Astrocyte of the spinal cord (primary cell): Measurements from ENCODE around the gene ARL6IP1.
A peak's percentile ranks its signal among the peaks of the same experiment; 100 is the strongest.

Experiments
- DNase-seq: peaks from one replicate; pipeline ENCODE4 v3.0.0; 2011; ENCODE audit warnings: low read depth, low spot score
- H3K4me3 ChIP-seq: 2 replicates; pipeline ENCODE4 v1.5.1; 2011; ENCODE audit warnings: low read depth, mild to moderate bottlenecking, low read length, moderate library complexity
- CTCF ChIP-seq: IDR thresholded peaks from 2 replicates; pipeline ENCODE4 v1.5.1; 2012; ENCODE audit warnings: low read depth, mild to moderate bottlenecking, low read length, inconsistent platforms
- in situ Hi-C: cut with HindIII; loops from 2 replicates; pipeline ENCODE4 v1.10.0; 2017; ENCODE audit warnings: low sequenced_read_pairs

Gene ARL6IP1

DNA sequence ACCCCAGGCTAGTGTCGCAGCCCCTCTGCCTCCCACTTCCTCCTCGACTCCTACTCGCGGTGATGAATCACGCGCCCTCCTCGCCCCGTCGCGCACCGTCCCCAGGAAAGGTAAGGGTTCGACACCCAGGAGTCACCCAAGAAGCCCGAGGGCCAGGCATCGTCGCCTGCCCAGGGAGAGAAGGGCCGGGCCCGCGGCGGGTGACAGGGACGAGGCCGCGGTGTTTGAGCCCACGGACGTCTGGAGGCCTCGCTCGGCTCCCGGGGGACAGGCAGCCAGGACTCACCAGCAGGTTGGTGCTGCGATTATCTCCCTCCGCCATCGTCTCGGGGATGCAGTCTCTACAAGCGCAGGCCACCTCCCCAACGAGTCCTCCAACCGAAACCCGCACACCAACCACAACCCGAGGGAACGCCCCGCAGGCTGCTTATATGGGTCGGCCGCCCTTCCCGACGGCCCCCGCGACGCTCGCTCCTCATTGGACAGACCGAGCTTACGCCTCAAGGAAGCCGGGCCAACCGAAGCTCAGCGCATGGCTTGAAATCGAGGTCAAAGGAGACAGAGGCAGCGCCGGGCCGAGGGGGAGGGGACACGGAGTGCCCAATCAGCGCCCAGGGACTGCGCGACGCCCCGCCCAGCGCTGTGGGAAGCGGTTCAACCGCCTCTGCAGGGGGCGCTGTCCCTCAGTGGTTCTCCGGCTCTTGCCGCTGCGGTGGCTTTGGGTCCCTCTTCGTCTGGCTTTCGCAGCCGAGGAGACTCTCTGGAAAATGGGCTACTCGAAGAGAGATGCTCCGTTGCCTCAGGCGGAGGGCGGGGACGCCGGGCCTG, at the start of gene ARL6IP1:
TSS of gene ARL6IP1 (minus strand) at position 405 of the 828 bp plus-strand sequence. CDS start at position 322, 83 bp downstream.
- in situ Hi-C loops = no loop called here
- H3K4me3 ChIP-seq = peak within 1 kb of the TSS; percentile 93
- peak; percentile 72 for TF ChIP-seq CTCF
- peak; percentile 100 for DNase-seq

DNA sequence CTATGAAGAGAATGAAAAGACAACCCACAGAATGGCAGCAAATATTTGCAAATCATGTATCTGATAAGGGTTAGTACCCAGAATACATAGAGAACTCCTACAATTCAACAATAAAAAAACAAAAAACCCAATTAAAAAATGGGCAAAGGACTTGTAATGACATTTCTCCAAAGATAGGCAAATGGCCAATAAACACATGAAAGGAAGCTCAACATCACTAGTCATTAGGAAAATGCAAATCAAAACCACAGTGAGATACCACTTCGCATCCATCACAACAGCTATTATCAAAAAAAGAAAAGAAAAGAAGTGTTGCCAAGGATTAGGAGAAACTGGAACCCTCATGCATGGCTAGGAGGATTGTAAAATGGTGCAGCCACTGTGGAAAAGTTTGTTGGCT, 45.1 kb upstream of the ARL6IP1 start:
- no peak for TF ChIP-seq CTCF
- DNase-seq = no peak
- H3K4me3 ChIP-seq = no peak overlapping the region
- in situ Hi-C loops = no loop called here

- in situ Hi-C loops = no loop called here
- DNase-seq = no peak
- no peak for TF ChIP-seq CTCF
- no peak overlapping the region for H3K4me3 ChIP-seq
These were observed 41.2 kb upstream of the ARL6IP1 start for GRCh38 chr16:18842565-18842964.

- no peak for DNase-seq
- in situ Hi-C loops = no loop called here
- H3K4me3 ChIP-seq = no peak overlapping the region
- TF ChIP-seq CTCF = no peak
These were observed 40.6 kb upstream of the ARL6IP1 start for GRCh38 chr16:18841833-18842525.

DNA sequence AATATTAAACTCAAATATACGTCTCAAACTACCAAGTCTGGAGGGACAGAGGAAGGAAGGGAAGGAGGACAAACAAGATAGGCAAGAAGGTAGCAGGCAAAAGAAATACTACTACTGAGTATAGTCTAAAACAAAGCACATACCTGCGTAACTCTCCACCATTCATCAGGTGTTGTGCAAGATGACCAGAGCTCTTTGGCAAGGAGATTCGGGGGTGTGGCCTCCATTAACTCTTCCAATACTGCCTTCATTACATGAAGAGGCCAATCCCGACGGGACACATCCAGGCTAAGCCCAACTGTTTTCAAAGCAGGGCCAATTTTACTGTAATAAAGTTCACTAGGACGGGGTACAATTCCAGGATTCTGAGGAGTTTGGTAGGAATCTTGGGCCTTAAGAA, 38.2 kb upstream of the ARL6IP1 start:
- no peak overlapping the region for H3K4me3 ChIP-seq
- TF ChIP-seq CTCF = no peak
- in situ Hi-C loops = no loop called here
- no peak for DNase-seq

DNA sequence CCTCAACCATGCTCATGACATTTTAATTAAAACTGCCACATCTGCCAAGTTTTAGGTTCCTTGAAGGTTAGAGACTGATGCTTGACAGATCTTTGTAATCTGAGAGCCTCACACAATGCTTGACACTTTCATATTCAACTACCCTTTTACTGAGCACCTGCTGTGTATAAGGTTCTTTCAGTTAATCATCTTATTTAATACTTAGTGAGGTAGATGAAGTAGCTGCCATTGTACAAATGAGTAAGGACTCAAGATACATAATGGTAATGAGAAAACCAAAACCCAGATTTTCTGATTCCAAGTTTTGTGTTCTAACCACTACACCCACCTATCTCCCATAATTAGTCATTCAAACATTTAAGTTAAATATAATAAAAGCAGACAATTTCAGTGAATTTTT, 35.4 kb upstream of the ARL6IP1 start:
- in situ Hi-C loops = no loop called here
- no peak for TF ChIP-seq CTCF
- H3K4me3 ChIP-seq = no peak overlapping the region
- no peak for DNase-seq
